Right ventricle myocardium superior (tissue), 1 donor: ENCODE results near the gene PAXX. TPM values are rescaled to one million over a fixed set of nuclear protein-coding genes. Genes with fewer than 3 reads are reported as not detected.
"Not testable (repeated sequence)": the region's sequence is repeated elsewhere in the genome, so short reads cannot be mapped to it uniquely, and the experiment has no call there.

Source experiments
- ATAC-seq: fragments of 200-7000 bp; cut with Tn5 transposase; one replicate; pipeline ENCODE4 v1.9.1; 2020; ENCODE audit warnings: mild to moderate bottlenecking; ENCODE audit not compliant: poor library complexity
- DNase-seq: peaks from one replicate; pipeline ENCODE4 v3.0.0-alpha.2; 2020
- intact Hi-C: fragments of 100-400 bp; cut with DNase I; formaldehyde crosslinking; loops from one replicate; pipeline ENCODE4 v1.11.2; 2022
- total RNA-seq: library from RNA; stranded (reverse); fragmentation: NEBNext Ultra II Directional; extraction: Animal tissue kit (Norgen Biotek cat#: 25700); gene quantifications from one replicate; pipeline ENCODE4 v1.2.1, GENCODE V29; 2021
- donor health status: DM: no; HTN: yes; CAD: no; lungs with severe emphysema.

The PAXX gene
- total RNA-seq, 1 donor from 2014 or later = 19.4 TPM

DNA sequence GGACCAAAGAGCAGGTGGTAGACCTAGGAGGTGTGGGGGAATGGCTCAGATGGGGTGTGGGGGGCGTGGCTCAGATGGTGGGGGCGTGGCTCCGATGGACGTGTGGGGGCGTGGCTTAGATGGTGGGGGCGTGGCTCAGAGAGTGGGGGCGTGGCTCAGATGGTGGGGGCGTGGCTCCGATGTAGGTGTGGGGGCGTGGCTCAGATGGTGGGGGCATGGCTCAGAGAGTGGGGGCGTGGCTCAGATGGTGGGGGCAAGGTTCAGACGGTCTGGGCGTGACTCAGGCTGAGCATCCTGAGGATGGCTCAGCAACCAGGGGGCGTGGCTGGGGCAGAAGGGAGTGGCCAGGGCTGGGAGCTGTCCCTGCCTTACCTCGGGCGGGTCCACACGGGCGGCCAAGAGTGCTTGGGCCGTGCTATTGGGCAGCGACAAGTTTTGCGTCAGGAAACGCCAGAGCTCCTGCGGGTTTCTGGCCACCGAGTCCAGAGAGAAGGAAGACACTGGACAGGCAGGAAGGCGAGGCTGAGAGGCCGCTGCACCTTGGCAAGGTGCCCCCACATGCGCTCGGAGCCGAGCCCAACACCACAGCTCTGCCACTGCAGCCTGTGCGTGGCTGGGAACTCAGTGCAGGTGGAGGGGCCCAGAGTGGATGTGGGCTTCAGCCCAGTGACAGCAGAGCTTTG is 29.9 kb downstream of the PAXX start:
- DNase-seq = no peak
- intact Hi-C loops = no loop called here
- ATAC-seq = peak; percentile 39

DNA sequence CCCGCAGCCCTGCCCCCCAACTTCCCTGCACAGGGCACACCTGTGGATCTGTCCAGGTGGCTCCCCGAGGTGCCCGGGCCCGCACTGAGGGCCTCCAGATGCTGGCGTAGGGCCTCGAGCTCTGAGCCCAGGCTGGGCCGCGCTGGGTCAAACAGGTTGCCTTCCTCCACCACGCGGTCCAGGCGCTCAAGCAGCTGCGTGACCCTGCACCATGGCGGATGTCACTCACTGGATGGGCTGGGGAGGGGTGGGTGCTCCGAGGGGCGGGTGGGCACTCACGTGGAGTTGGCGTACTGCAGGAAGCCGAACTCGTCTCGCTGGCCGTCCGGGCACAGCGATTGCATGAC is 30.4 kb downstream of the PAXX start:
- DNase-seq = no peak
- ATAC-seq = no peak
- intact Hi-C loops = no loop called here

DNA sequence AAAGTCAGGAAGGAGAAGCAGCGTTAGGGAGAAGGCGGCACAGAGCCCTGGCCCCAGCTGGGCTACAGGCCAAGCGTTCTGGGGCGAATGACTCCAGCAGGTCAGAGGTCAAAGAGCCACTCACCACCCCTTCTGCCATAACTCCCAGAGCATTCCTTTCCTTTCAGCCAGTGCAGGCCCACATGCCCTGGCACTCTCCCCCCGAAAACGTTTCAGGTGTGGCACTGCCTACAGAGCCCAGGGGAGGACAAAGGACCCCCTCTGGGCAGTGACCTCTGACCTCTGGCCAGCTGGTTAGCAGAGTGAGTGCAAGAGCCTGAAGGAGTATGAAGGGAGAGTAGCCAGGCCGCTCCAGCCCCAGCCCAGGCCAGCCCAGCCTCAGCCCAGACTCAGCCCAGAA is 30.9 kb downstream of the PAXX start:
- ATAC-seq (no peak), DNase-seq (no peak)
- intact Hi-C loops = no loop called here

DNA sequence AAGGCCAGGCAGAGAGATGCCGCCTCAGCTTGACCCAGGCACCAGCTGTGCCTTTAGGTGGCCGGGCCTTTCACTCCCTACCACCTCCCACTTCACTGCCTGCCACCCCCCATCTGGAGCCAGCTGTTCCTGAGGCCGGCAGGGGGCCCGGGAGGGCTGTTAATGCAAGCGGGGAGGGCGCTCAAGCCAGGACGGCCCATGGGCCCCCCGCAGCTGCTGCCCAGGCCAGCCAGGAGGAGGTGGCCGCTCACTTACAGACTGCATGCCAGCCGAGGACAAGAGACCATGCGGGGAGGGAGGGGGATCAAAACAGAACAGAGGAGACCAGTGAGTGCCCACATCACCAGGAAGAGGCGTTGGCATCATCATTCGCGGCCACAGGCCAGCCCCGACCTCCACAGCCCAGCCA is 31.4 kb downstream of the PAXX start:
- DNase-seq (no peak), ATAC-seq (no peak)
- intact Hi-C loops = no loop called here

DNA sequence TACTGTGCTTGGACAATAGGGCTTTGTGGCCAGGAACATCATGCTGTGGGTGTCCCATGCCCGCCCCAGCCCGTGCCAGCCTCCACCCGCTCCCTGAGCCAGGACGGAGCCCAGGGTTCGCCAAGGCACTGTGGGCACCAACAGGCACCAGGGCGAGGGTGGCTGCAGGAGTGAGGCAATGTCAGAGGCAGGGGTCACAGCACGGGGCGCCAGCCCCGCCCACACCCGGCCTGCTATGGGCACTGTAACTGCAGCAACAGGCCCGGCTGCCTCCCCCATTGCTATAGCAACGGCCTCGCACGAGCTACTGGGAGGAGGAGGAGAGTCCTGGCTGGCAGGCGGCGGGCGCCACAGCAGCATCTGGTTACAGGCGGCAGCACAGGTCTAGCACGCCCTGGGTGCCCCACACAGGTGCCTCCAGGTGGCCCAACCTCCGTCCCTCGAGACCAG is 33.3 kb downstream of the PAXX start:
- ATAC-seq (no peak), DNase-seq (peak; percentile 64)
- intact Hi-C loops = no loop called here

DNA sequence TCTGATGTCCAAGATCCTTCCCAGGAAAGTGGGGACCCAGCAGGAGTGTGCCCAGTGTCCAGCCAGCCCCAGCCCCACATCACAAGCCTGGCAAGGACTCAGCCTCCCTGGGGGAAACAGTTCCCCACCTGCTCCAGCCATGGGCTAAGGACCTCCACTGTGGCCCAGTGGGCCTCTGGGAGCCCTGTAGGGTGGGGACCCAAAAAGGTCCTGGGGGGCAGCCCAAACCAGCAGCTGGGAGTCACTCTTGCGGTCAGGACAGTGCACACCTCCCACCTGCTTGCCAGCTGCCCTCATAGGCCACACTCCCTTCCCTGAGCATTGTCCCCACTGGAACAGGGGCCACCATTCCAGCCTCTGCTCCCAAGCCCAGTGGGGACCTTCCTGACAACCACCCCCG is 34.2 kb downstream of the PAXX start:
- ATAC-seq (no peak), DNase-seq (no peak)
- intact Hi-C loops = no loop called here

DNA sequence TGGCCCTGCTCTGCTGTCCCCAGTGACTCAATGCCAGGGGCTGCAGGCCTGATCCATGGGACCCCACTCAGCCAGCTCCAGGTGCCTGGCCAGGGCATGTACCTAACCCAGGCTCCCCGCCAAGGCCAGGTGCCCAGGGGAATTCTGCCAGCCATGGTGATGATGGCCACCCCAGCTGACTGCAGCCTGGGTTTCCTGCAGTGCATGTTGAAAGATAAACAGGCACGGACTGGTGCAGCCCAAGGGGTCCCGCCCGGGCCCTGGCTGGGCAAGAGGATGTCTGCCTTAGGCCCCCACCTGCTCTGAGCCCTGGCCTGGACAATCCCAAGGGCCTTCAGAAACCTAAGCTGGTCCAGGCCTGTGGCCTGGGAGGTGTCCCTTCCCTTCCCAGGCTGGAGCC is 34.6 kb downstream of the PAXX start:
- ATAC-seq (no peak), DNase-seq (no peak)
- intact Hi-C loops = no loop called here

DNA sequence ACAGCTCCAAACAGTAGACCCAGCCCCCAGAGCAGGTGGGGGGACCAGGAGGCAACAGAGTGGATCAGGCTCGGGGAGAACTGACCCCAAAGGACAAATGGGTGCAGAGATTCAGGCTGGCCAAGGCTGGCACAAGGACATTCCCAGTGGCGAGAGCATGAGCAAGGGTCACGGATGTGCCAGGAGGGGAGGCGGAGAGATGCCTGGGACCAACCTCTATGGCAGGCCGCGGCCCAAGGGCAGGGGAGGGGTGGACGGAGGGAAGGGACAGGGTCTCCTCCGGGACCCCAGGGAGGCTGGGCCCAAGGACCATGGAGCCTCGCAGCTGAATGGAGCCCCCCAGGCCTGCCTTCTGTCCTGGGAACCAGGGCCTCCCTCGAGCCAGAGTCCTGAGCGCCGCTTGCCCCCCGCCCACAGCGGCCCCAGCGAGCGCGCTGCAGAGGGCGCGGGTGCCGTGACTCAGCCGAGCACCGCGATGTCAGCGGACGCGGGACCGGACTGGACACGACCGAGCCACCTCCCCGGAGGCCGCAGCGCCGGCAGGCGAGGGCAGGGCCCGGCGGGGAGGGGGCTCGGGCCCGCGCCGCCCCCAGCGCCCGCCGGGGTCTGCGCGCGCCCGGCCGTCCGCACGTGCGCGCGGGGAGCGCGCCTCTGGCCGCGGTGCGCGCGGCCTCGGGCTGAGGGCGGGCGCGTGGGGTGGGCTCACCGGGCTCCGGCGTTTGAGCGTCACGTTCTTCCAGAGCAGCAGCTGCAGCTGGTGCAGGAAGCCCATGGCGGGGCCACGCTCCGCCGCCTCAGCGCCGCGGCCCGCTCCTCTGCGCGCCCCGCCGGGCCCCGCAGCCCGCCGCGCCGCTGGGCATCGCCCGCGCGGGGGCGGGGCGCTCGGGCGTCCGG is 35.4 kb downstream of the PAXX start, which contains the start of gene ABCA2:
Gene ABCA2, minus strand, starts transcription at position 869 of the 894 bp plus-strand sequence. Its CDS starts 97 bp downstream, at position 772.
- ATAC-seq = no peak
- no peak for DNase-seq
- intact Hi-C loops = no loop called here

DNA sequence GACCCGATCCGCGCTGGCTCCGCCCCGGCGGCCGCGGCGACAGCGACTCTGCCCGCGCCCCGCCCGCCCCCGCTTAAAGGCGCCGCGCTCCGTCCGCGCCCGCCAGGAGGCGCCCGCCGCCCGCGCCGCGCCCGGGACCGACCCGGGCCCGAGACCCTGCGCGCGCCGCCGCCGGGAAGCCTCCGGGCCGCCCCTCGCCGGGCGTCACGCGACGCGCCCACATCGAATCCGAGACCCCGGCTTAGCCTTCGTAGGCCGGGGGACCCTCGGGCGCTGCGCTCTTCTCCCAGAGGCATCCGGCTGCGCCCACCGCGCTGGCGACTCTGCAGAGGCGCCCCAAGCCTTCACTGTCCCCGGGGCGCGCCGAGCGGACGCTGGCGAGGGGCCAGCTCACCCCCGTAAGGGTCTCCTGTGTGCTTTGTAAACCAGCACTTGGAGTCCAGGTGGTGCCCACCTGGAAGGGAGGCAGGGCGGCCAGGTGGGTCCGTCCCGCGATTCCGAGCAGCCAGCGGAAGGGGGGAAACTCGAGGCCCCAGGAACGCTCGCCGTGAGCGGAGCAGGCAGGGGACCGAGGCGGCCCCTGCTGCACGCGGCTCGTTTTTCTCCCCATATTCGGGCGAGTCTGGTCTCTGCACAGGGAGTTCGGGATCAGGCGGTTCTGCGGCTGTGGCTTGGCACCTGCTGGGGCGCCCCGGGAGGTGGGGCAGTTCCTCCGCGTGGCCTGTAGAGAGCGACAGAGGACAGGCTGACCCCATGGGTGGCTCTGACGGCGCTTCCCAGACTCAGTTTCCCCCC is 36.2 kb downstream of the PAXX start:
- DNase-seq (peak; percentile 84), ATAC-seq (peak; percentile 67)
- intact Hi-C loops = no loop called here

DNA sequence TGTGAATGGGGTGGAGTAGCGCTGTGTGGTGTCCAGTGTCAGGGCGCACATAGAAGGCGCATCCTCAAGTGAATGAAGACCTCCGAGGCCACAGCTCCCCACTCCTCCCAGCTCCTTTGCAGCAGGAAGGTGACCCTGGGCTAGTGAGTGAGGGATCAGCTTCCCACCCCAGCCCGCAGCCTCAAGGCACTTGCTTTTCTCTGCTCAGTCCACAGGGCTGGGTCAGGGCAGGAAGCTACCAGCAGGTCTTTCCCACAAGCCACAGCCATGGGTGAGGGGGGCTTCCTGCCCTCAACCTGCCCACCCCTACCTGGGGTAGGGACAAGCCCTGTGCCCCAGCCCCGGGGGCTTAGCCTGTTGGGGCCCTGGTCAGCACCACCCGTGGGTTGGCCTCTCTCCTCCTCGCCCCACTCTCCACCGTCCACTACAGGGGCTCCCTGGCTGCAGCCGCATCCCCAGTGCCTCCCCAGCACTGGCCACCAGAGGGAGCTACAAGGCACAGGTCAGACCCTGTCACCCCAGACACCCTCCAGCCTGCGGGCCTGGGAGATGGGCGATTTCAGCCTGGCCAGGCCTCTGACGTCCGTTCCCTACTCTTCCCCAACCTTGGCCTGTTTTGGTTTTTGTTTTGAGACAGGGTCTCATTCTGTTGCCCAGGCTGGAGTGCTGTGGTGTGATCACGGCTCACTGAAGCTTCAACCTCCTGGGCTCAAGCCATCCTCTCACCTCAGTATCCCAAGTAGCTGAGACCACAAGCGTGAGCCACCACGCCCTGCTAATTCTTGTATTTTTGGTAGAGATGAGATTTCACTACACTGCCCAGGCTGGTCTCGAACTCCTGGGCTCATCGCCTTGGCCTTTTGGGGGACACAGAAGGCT is 37.1 kb downstream of the PAXX start:
- DNase-seq (peak; percentile 91), ATAC-seq (peak; percentile 80)
- intact Hi-C loops = no loop called here

DNA sequence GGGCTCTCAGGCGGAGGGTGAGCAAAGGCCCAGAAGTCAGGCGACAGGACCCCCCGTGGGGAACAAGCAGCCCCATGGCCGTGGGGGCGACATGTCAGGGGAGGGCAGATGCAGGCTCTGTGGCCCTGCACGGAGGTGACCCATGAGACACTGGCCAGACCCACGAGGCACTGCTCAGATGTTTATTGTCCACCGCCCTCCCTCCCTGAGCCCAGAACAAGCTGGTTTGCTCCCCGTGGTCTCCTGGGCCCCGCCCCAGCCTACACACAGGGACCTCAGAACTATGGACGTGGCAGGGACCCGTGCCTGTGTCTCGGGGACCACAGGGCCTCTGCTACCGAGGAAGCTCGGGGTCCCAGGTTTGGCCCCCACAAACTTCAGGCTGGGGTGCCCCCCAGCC is 37.8 kb downstream of the PAXX start:
- intact Hi-C loops = no loop called here
- ATAC-seq (no peak), DNase-seq (no peak)

DNA sequence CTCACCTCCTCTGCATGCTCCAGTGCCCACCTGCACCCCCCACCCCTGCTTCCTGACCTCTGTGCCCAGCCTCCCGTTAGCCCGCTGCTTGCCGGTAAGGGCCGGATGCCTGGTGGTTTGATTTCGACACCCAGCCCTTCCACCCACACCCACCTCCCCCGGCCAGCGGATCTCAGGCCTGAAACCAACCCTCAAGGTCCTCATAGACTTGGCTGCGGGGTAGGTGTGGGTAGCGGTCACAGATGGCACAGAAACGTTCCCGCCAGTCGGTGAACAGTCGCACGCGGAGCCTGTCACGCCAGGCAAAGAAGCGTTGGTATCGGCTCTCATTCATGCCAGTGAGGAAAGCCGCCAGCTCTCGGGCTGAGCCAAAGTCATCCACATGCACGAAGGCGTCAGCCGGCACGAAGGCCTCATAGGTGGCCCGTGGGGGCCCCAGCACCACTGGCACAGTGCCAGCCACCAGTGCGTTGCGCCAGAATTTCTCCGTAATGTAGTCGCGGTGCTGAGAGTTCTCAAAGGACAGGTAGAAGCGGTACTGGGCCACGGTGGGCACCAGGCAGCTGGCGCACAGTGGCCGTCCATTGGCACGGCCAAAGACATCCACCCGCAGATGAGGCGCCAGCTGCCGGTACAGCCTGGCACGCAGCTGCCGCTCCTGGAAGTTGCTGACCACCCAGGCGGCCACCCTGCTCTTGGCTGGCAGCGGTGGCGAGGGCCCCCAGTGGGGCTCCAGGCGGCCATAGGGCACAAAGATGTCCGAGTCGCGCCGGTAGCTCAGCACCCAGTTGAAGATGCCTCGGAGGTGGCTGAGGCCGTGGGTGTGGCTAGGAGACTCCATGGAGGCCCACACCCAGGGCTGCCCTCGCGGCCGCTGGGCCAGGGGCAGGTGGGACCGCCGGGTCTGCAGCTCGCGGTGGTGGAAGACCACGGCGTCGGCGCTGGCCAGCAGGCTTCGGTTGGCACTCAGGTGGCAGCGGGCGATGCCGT is 38.6 kb downstream of the PAXX start:
- ATAC-seq (no peak), DNase-seq (peak; percentile 72)
- intact Hi-C loops = no loop called here

DNA sequence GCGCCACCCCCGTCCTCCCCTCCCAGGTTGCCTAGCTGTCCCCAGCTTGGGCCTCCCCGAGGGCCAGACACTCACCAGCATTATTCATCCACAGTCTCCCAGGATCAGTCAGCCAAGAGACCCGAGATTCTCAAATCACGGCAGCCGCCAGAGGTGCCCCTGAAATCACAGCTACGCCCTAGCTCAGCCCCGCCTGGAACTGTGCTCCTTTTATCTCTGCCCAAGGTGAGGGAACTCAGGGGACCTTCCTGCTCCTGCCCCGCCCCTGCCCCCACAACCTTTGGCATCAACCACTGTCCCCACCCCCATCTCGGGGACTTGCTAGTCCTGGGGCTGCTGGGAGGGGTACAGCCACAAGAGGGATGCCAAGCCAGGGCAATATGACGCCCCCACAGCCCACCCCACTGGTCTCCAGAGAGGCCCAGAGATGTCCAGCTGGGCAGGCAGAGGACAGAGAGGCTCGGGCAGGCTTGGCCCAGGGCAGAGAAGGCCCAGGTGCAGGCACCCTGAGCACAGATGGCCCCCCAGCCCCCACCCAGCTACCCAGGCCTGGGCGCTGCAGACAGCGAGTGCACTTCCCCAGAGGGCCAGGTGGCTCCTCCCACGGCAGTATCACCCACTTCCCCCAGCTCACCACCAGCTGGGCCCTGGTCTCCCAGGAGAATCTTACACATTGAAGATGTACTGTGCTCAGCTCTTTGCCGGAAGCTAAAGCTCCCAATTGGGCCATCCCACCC is 39.9 kb downstream of the PAXX start, which contains the start of gene FUT7:
Gene FUT7, minus strand, starts transcription at position 185 of the 737 bp plus-strand sequence. Its CDS starts 97 bp downstream, at position 88.
- intact Hi-C loops = no loop called here
- DNase-seq (no peak), ATAC-seq (no peak)

DNA sequence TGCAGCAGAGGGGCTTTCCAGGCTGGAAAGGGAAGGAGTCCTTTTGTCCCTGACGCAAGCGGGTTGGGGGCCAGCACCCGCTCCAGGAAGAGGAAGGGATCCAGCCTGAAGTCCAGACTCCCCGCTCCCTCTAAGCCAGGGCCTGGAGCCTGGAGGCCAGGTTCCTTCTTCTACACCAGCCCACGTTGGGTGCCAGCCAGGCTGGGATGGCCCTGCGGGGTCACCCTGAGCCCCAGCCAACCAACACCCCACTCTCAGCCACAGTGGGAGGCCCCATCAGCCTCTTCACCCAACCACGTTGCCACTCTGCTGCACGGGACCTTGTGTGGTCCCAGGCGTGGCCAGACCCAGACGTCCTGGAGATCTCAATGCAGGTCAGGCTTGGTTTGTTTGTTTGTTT is 40.6 kb downstream of the PAXX start:
- peak; percentile 9 for ATAC-seq
- intact Hi-C loops = no loop called here
- peak; percentile 88 for DNase-seq

DNA sequence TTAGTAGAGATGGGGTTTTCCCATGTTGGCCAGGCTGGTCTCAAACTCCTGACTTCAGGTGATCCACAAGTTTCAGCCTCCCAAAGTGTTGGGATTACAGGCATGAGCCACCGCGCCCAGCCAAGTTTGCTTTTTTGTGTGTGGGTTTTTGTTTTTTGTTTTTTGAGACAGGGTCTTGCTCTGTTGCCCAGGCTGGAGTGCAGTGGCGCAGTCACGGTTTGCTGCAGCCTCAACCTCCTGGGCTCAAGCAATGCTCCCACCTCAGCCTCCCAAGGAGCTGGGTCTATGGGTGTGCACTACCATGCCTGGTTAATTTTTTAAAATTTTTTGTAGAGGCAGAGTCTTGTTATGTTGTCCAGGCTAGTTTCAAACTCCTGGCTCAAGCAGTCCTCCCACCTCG is 41.3 kb downstream of the PAXX start:
- intact Hi-C loops, DNase-seq, ATAC-seq: not testable (repeated sequence)

DNA sequence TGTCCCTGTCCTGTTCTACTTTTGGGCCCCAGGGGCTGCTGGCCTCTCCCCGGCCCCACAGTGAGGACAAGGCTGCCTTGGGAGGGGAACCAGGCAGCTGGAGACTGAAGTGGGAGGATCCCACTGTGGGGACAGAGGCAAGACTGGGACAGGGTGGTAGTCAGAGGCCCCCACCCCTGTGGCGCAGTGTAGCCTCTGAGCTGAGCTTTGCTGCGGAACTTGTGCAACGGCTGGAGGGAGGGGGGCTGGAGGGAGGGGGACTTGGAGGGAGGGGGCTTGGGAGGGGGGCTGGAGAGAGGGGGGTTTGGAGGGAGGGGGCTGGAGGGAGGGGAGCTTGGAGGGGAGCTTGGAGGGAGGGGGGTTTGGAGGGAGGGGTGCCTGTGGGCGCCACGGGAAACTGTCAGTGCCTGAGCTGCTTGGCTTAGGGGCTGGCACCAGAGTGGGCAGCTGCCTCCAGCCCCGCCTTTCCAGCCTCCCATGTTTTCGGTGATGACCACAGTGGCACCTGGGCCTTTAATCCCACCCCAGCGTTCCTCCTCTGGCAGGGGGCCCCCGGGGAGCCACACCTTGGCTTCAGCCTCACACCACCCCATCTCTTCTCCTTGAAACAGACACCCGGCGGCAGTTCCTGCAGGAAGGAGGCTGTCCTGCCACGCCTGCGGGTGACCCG is 42.0 kb downstream of the PAXX start:
- DNase-seq = peak; percentile 81
- intact Hi-C loops = loop anchor here (2.0 kb wide), 1 partner anchor 87 kb away; no protein-coding TSS in a partner anchor
- peak; percentile 16 for ATAC-seq
